PC-9 (cell line): ENCODE results near the gene ACVR2B. TPM values are rescaled to one million over a fixed set of nuclear protein-coding genes. Genes with fewer than 3 reads are reported as not detected.

Experiments used
- BruUV-seq: library from RNA; stranded (reverse); fragments of 400-500 nt; replicated peaks from 2 replicates; lab custom pipeline; 2021; lab: Mats Ljungman, UMichigan
- CTCF ChIA-PET: fragments of 300-600 bp; sonication (Branson Sonifier 250); formaldehyde crosslinking; loops from one replicate; lab custom pipeline; 2022; ENCODE audit warnings: antibody characterized with exemption; lab: Charles Lee
- POLR2A ChIA-PET: fragments of 300-600 bp; sonication (Branson Sonifier 250); formaldehyde crosslinking; loops from one replicate; lab custom pipeline; 2022; ENCODE audit warnings: antibody characterized with exemption; ENCODE audit not compliant: unreplicated experiment; lab: Charles Lee
- DNase-seq, 2 experiments: peaks; one replicate each; pipeline versions ENCODE4 v3.0.0 to v3.0.0-alpha.2; 2015 to 2022; ENCODE audit warnings: mixed read lengths in 1 of 2
- H2AFZ ChIP-seq: fragments of 200-600 bp; sonication (generic); 2 replicates; pipeline ENCODE4 v1.8.1; 2017; ENCODE audit warnings: antibody characterized with exemption
- H3F3A ChIP-seq: fragments of 200-600 bp; sonication (generic); 2 replicates; pipeline ENCODE4 v1.8.1; 2017; ENCODE audit warnings: antibody characterized with exemption, mild to moderate bottlenecking, low read depth; ENCODE audit not compliant: insufficient read depth
- H3K27ac ChIP-seq: fragments of 200-600 bp; sonication (generic); 2 replicates; pipeline ENCODE4 v1.6.1; 2016; ENCODE audit warnings: mixed run types
- H3K27me3 ChIP-seq: fragments of 200-600 bp; sonication (generic); 2 replicates; pipeline ENCODE4 v1.6.1; 2016; ENCODE audit warnings: low read depth, mixed run types; ENCODE audit not compliant: insufficient read depth
- H3K36me3 ChIP-seq: fragments of 200-600 bp; sonication (generic); 2 replicates; pipeline ENCODE4 v1.6.1; 2016; ENCODE audit warnings: low read depth, mixed run types
- H3K4me1 ChIP-seq: fragments of 200-600 bp; sonication (generic); replicated peaks from 2 replicates; pipeline ENCODE4 v1.6.1; 2016; ENCODE audit warnings: mixed run types; ENCODE audit not compliant: insufficient read depth
- H3K4me2 ChIP-seq: fragments of 200-600 bp; sonication (generic); 2 replicates; pipeline ENCODE4 v1.6.1; 2017; ENCODE audit warnings: mixed run types
- H3K4me3 ChIP-seq: fragments of 200-600 bp; sonication (generic); 2 replicates; pipeline ENCODE4 v1.6.1; 2016; ENCODE audit warnings: mixed run types
- H3K79me2 ChIP-seq: fragments of 200-600 bp; sonication (generic); 2 replicates; pipeline ENCODE4 v1.6.1; 2017; ENCODE audit warnings: low read depth, mixed run types
- H3K9me2 ChIP-seq: fragments of 200-600 bp; sonication (generic); 2 replicates; pipeline ENCODE4 v1.8.1; 2017; ENCODE audit warnings: mild to moderate bottlenecking; ENCODE audit not compliant: insufficient read depth
- H3K9me3 ChIP-seq: fragments of 200-600 bp; sonication (generic); 2 replicates; pipeline ENCODE4 v1.8.1; 2016; ENCODE audit warnings: low read depth; ENCODE audit not compliant: insufficient read depth
- H4K20me1 ChIP-seq: fragments of 200-600 bp; sonication (generic); 2 replicates; pipeline ENCODE4 v1.8.1; 2017; ENCODE audit not compliant: insufficient read depth
- CTCF ChIP-seq: fragments of 200-600 bp; sonication (generic); conservative IDR thresholded peaks from 2 replicates; pipeline ENCODE4 v1.6.1; 2017; ENCODE audit warnings: mixed run types, antibody characterized with exemption, mild to moderate bottlenecking, moderate library complexity
- EZH2 ChIP-seq: fragments of 200-600 bp; sonication (generic); IDR thresholded peaks from 2 replicates; pipeline ENCODE4 v1.8.0; 2017; ENCODE audit warnings: antibody characterized with exemption, low read depth
- intact Hi-C: fragments of 100-400 bp; cut with micrococcal nuclease; formaldehyde crosslinking; loops from one replicate; pipeline ENCODE4 v1.10.0; 2022; ENCODE audit not compliant: unreplicated experiment
- total RNA-seq: library from RNA; stranded (reverse); gene quantifications from 2 replicates; pipeline ENCODE4 v1.2.3, GENCODE V29; 2021

ACVR2B gene
- total RNA-seq, 1 experiment from 2014 or later = 11.0 TPM

GRCh38 chr3:38493031-38493430 lies 39.3 kb downstream of the ACVR2B start:
- ChIA-PET POLR2A (interaction anchor here (0.6 to 0.7 kb wide), 2 partner anchors 159 to 596 kb away, joined by 4 read pairs; no protein-coding TSS in a partner anchor), CTCF (no interaction called here)
- H3K4me3 ChIP-seq = no peak overlapping the region
- no peaks in the 10 kb centered on the region for H4K20me1 ChIP-seq
- H3K9me3 ChIP-seq = no peaks in the 10 kb centered on the region
- no peaks in the 10 kb centered on the region for H3K9me2 ChIP-seq
- no peak overlapping the region for H2AFZ ChIP-seq
- H3K4me2 ChIP-seq = no peak overlapping the region
- intact Hi-C loops = no loop called here
- no peak for DNase-seq
- peaks cover 5% of the 10 kb centered on the region; the same call in 1 of the 2 replicates for H3K79me2 ChIP-seq
- H3K36me3 ChIP-seq = no peaks in the 10 kb centered on the region
- no peak for TF ChIP-seq CTCF
- TF ChIP-seq EZH2 = no peak
- no peaks in the 10 kb centered on the region for H3F3A ChIP-seq
- H3K4me1 ChIP-seq = 0 out of 2 replicates have a peak, but pooled peaks cover 4% of the 10 kb centered on the region
- no TSS peak for BruUV-seq
- H3K27ac ChIP-seq = no peak overlapping the region
- no peaks in the 10 kb centered on the region for H3K27me3 ChIP-seq

DNA sequence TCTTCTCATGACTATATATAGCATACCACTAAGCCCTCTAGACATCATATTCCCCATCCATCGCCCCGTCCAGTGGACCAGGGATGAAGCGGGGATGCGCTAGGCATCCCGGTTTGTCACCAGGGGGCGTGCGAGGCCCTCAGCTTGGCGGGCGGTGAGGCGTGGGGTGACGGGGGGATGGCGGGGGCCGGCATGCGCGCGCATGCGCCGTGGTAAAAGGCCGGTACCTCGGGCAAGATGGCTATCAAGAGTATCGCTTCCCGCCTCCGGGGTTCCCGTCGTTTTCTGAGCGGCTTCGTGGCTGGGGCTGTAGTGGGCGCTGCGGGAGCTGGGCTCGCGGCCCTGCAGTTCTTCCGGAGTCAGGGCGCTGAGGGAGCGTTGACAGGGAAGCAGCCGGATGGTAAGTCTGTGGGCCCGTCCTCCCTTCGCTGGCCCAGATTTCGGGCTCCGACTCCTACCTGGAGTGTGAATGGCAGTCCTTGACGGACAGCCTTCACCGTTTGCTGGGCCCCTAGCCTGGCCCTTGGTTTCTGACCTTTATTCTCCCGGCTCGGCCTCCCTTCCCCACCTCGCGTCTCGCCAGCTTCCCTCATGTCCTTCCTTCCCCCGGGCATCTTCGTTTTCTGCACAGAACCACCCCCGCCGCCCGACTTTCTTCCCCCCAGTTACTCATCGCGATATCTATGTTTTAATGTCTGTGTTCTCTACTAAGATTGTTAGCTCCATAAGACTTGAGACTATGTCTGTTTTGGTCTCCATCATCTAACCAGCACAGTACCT lies 42.6 kb downstream of the ACVR2B start, which contains the start of gene EXOG:
TSS of gene EXOG (plus strand) at position 210 of the 780 bp plus-strand sequence. CDS start at position 238, 28 bp downstream.
- ChIA-PET POLR2A (interaction anchor here (0.6 kb wide), 1 partner anchor 333 kb away, joined by 9 read pairs; no protein-coding TSS in a partner anchor), CTCF (interaction anchor here (0.6 to 1.2 kb wide), 6 partner anchors 26 to 801 kb away, joined by 3 to 12 read pairs (median 6); no protein-coding TSS in a partner anchor)
- Histone ChIP-seq H3K27me3 (no peaks in the 10 kb centered on the region), H3K4me2 (peak within 1 kb of the TSS; percentile 88), H3K36me3 (no peaks in the 10 kb centered on the region), H3K4me1 (0 out of 2 replicates have a peak, but pooled peaks cover 4% of the 10 kb centered on the region), H3K9me2 (no peaks in the 10 kb centered on the region), H3F3A (no peaks in the 10 kb centered on the region), H4K20me1 (no peaks in the 10 kb centered on the region), H3K79me2 (peaks cover 5% of the 10 kb centered on the region; the same call in 1 of the 2 replicates), H3K9me3 (no peaks in the 10 kb centered on the region), H3K4me3 (peak within 1 kb of the TSS; percentile 88), H3K27ac (no peak within 1 kb of the TSS), H2AFZ (peak within 1 kb of the TSS; percentile 100)
- BruUV-seq = TSS peak; percentile 45
- intact Hi-C loops = loop anchor here (1.0 to 2.0 kb wide), 3 partner anchors 158 to 792 kb away; no protein-coding TSS in a partner anchor
- peak; percentile 85 for TF ChIP-seq CTCF
- TF ChIP-seq EZH2 = no peak
- DNase-seq = peak; percentile 71 to 88

DNA sequence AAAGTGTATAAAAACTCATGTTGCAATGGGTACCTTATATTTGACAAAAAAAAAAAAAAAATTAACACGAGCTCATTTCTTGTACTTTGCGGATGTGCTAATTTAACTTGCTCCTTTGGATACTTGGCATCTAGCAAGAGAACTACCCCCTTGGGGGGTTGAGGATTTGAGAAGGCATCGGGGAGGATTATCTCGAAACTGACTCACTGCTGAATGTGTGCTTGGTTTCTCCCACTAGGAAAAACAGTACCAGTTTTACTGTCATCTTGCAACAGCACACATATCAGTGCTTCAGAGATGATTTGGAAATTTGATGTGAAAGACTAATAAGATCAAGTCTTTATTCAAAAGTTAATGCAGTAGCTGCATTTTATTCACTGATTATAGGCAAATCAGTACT lies 43.3 kb downstream of the ACVR2B start:
- TF ChIP-seq CTCF = no peak
- TF ChIP-seq EZH2 = no peak
- CTCF ChIA-PET = interaction anchor here (1.2 kb wide), 1 partner anchor 158 kb away, joined by 12 read pairs; no protein-coding TSS in a partner anchor
- no peaks in the 10 kb centered on the region for H3K36me3 ChIP-seq
- no peaks in the 10 kb centered on the region for H3K27me3 ChIP-seq
- H4K20me1 ChIP-seq = no peaks in the 10 kb centered on the region
- H3K4me2 ChIP-seq = peak overlapping the region; percentile 88
- POLR2A ChIA-PET = no interaction called here
- H3K27ac ChIP-seq = no peak overlapping the region
- no peaks in the 10 kb centered on the region for H3K9me2 ChIP-seq
- no peaks in the 10 kb centered on the region for H3K9me3 ChIP-seq
- no peak overlapping the region for H2AFZ ChIP-seq
- DNase-seq = no peak
- BruUV-seq = no TSS peak
- 0 out of 2 replicates have a peak, but pooled peaks cover 4% of the 10 kb centered on the region for H3K4me1 ChIP-seq
- intact Hi-C loops = loop anchor here (2.0 kb wide), 1 partner anchor 158 kb away; no protein-coding TSS in a partner anchor
- H3K4me3 ChIP-seq = peak overlapping the region; percentile 88
- no peaks in the 10 kb centered on the region for H3F3A ChIP-seq
- H3K79me2 ChIP-seq = peaks cover 5% of the 10 kb centered on the region; the same call in 1 of the 2 replicates
